Adrenal gland (tissue), 12 donors: ENCODE data around the gene LSAMP. TPM values are rescaled to one million over a fixed set of nuclear protein-coding genes. Genes with fewer than 3 reads are reported as not detected.

Experiments used
- DNase-seq, 7 donors: peaks; one replicate each; pipeline ENCODE4 v3.0.0-alpha.2; 2019 to 2020
- H3K27ac ChIP-seq, 5 donors: fragments of 200-600 bp; sonication (generic) in 4 of 5; 1 replicate in 3 of 5; 2 replicates in 2 of 5; pipeline versions ENCODE4 v1.5.1 to v1.8.0; 2016 to 2020; ENCODE audit warnings: mild to moderate bottlenecking in 1 of 5
- H3K27me3 ChIP-seq: fragments of 200-600 bp; 2 replicates; pipeline ENCODE4 v1.8.0; 2021
- H3K36me3 ChIP-seq, 2 donors: fragments of 200-600 bp; replicated peaks in 1 of 2; 1 replicate in 1 of 2; 2 replicates in 1 of 2; pipeline versions ENCODE4 v1.5.1 to v1.8.0; 2018 to 2022
- H3K4me1 ChIP-seq, 2 donors: fragments of 200-600 bp; replicated peaks in 1 of 2; 1 replicate in 1 of 2; 2 replicates in 1 of 2; pipeline versions ENCODE4 v1.5.1 to v1.8.0; 2018 to 2021
- H3K4me3 ChIP-seq, 4 donors: fragments of 200-600 bp; sonication (generic) in 3 of 4; one replicate each; pipeline ENCODE4 v1.5.1; 2016 to 2018
- H3K9me3 ChIP-seq, 3 donors: fragments of 200-600 bp; sonication (generic) in 1 of 3; replicated peaks in 1 of 3; 1 replicate in 2 of 3; 2 replicates in 1 of 3; pipeline versions ENCODE4 v1.5.1 to v1.8.0; 2016 to 2021
- CTCF ChIP-seq, 6 experiments: fragments of 450-650 bp in 4 of 6; fragments of 200-600 bp in 2 of 6; sonication (generic) in 1 of 6; IDR thresholded peaks; 1 replicate in 5 of 6; 2 replicates in 1 of 6; pipeline versions ENCODE4 v1.5.1 to v1.8.0; 2016 to 2021; ENCODE audit warnings: antibody characterized with exemption in 6 of 6, mild to moderate bottlenecking in 2 of 6, moderate library complexity in 1 of 6
- POLR2A ChIP-seq, 2 donors: fragments of 450-650 bp; IDR thresholded peaks; one replicate each; pipeline ENCODE4 v1.6.1; 2017; ENCODE audit warnings: antibody characterized with exemption in 2 of 2, mild to moderate bottlenecking in 2 of 2, moderate library complexity in 1 of 2
- WGBS, 4 donors: extraction: QIAGEN DNeasy Blood & Tissue Kit in 2 of 4; methylation state at CpG; one replicate each; pipeline versions ENCODE4 v1.1.5 to v1.1.7; 2013 to 2017; 5-methylcytosine and 5-hydroxymethylcytosine counted together
- intact Hi-C, 2 donors: fragments of 100-400 bp; cut with DNase I; formaldehyde crosslinking; loops; one replicate each; pipeline versions ENCODE4 v1.14.1 to v1.15.0; 2022 to 2023
- polyA plus RNA-seq, 3 donors: library from polyadenylated mRNA; stranded (reverse); fragments of 200-250 nt in 2 of 3; fragments of 350-450 nt in 1 of 3; fragmentation: Illumina TruSeq in 1 of 3; extraction: RNeasy Lipid Tissue Mini Kit (QIAGEN cat#74804) in 1 of 3; gene quantifications; one replicate each; pipeline ENCODE4 v1.2.3, GENCODE V29; 2013 to 2014
- total RNA-seq, 9 donors: library from RNA; depleted of rRNA in 4 of 9; stranded (reverse); fragments of >200 nt in 4 of 9; fragments of 120-200 nt in 1 of 9; fragmentation: NEBNext Ultra II Directional in 1 of 9; extraction: Animal tissue kit (Norgen Biotek cat#: 25700) in 1 of 9; gene quantifications; one replicate each; pipeline versions ENCODE4 v1.1.0 to v1.2.4, GENCODE V29; 2013 to 2023
- donor health status: healthy with polysubstance abuse.
- donor health status: Bipolar disorder and iron deficiency.
- donor health status: DM: yes; HTN: yes; CAD: no.
- donor health status: DM: no; HTN: no; CAD: no.
- donor health status: DM: no; HTN: no; CAD: no.
- donor health status: DM: yes; HTN: yes; CAD: no.

LSAMP gene
- total and polyA plus RNA-seq, 12 donors, result 5.8 to 53.5 (median 24.3) TPM

- H3K36me3 ChIP-seq, result no peaks in the 10 kb centered on the region
- no peaks in the 10 kb centered on the region for H3K27me3 ChIP-seq
- 47 to 67% (median 63%) methylated on average over 5 of the region's 5 CpGs for WGBS, 4 donors
- DNase-seq, result peak in 4 of 7 donors; percentile 16 to 36 (median 24)
- no peak for TF ChIP-seq POLR2A (IDR thresholded peaks at IDR 0.05)
- TF ChIP-seq CTCF (IDR thresholded peaks at IDR 0.05), result no peak
- intact Hi-C loops, result no loop called here
- H3K9me3 ChIP-seq, result no peaks in the 10 kb centered on the region
- H3K4me1 ChIP-seq, result no peaks in the 10 kb centered on the region
- no peak overlapping the region for H3K4me3 ChIP-seq
- no peak overlapping the region for H3K27ac ChIP-seq
Observed at GRCh38 chr3:116129187-116129946, 315.9 kb downstream of the LSAMP start.

GRCh38 chr3:116127464-116127863 lies 317.8 kb downstream of the LSAMP start:
- Histone ChIP-seq H3K9me3 (no peaks in the 10 kb centered on the region), H3K27ac (no peak overlapping the region), H3K36me3 (no peaks in the 10 kb centered on the region), H3K4me3 (no peak overlapping the region), H3K27me3 (no peaks in the 10 kb centered on the region), H3K4me1 (no peaks in the 10 kb centered on the region)
- DNase-seq, result no peak
- WGBS, 4 donors, result 82 to 86% (median 85%) methylated on average over 2 of the region's 2 CpGs
- intact Hi-C loops, result no loop called here
- TF ChIP-seq POLR2A (IDR thresholded peaks at IDR 0.05), result no peak
- no peak for TF ChIP-seq CTCF (IDR thresholded peaks at IDR 0.05)

GRCh38 chr3:116124166-116124565 lies 321.1 kb downstream of the LSAMP start:
- intact Hi-C loops, result no loop called here
- TF ChIP-seq POLR2A (IDR thresholded peaks at IDR 0.05) (no peak), CTCF (IDR thresholded peaks at IDR 0.05) (no peak)
- no peak overlapping the region for H3K27ac ChIP-seq
- DNase-seq, result no peak
- no peaks in the 10 kb centered on the region for H3K36me3 ChIP-seq
- H3K4me1 ChIP-seq, result no peaks in the 10 kb centered on the region
- H3K4me3 ChIP-seq, result no peak overlapping the region
- no peaks in the 10 kb centered on the region for H3K27me3 ChIP-seq
- no peaks in the 10 kb centered on the region for H3K9me3 ChIP-seq

GRCh38 chr3:116118475-116119169 lies 326.7 kb downstream of the LSAMP start:
- no peaks in the 10 kb centered on the region for H3K9me3 ChIP-seq
- no peak for TF ChIP-seq POLR2A (IDR thresholded peaks at IDR 0.05)
- TF ChIP-seq CTCF (IDR thresholded peaks at IDR 0.05), result no peak
- no peaks in the 10 kb centered on the region for H3K4me1 ChIP-seq
- no peak overlapping the region for H3K4me3 ChIP-seq
- 68 to 84% (median 75%) methylated on average over 3 of the region's 3 CpGs for WGBS, 4 donors
- H3K27ac ChIP-seq, result no peak overlapping the region
- no peaks in the 10 kb centered on the region for H3K36me3 ChIP-seq
- no peak for DNase-seq
- intact Hi-C loops, result no loop called here
- H3K27me3 ChIP-seq, result no peaks in the 10 kb centered on the region
